Measurements from ENCODE around the gene EFTUD2. TPM values are rescaled to one million over a fixed set of nuclear protein-coding genes. Genes with fewer than 3 reads are reported as not detected.

The EFTUD2 gene
- total RNA-seq, 1 donor from 2014 or later: 102 TPM

DNA sequence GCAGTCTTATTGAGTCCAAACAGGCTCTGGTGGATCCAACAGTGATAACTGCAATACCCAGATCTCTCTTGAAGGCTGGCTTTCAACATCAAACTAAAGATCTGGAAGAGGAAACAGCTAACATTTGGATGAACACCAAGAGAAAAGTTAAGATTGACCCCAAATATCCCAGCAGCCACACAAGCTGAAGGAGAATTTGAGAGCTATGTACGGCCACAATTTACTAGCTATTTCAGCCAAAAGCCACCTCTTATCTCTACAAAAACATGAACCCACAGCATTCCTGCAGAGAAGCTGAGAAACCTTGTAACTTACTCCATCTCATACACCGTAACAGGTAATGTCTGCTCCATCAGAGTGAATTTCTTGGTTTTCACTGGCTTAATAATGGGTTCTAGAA, 14.3 kb downstream of the EFTUD2 start:
- Mint-ChIP-seq H3K4me1 (ENCODE audit: unreplicated experiment) (no peaks in the 10 kb centered on the region), H3K9me3 (ENCODE audit: unreplicated experiment) (no peaks in the 10 kb centered on the region), H3K27me3 (ENCODE audit: unreplicated experiment) (no peaks in the 10 kb centered on the region), H3K27ac (ENCODE audit: unreplicated experiment) (no peak overlapping the region), H3K36me3 (ENCODE audit: unreplicated experiment) (peaks cover 34% of the 10 kb centered on the region), H3K4me3 (ENCODE audit: unreplicated experiment) (no peak overlapping the region)
- no peak for DNase-seq (ENCODE audit: extremely low spot score, unreplicated experiment)
- TF ChIP-seq, protein P1, sequence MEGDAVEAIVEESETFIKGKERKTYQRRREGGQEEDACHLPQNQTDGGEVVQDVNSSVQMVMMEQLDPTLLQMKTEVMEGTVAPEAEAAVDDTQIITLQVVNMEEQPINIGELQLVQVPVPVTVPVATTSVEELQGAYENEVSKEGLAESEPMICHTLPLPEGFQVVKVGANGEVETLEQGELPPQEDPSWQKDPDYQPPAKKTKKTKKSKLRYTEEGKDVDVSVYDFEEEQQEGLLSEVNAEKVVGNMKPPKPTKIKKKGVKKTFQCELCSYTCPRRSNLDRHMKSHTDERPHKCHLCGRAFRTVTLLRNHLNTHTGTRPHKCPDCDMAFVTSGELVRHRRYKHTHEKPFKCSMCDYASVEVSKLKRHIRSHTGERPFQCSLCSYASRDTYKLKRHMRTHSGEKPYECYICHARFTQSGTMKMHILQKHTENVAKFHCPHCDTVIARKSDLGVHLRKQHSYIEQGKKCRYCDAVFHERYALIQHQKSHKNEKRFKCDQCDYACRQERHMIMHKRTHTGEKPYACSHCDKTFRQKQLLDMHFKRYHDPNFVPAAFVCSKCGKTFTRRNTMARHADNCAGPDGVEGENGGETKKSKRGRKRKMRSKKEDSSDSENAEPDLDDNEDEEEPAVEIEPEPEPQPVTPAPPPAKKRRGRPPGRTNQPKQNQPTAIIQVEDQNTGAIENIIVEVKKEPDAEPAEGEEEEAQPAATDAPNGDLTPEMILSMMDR (IDR thresholded peaks at IDR 0.05): no peak

DNA sequence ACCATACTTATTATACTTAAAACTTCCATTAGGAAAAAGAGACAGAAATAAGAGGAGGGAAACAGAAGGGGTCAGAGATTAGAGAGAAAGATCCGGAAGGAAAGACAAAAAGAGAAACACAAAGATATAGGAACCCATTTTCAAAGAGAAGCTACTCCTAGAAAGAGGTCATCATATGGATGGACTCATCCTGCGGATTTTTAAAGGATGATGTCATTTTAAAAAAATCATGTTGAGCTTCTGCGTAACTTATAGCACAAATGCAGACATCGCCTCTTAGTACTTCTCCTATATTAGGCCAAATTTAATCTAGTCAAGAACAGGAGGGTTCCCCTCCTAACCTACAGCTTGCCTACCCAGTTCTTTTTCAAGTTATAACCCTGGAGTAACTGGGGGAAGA, 18.1 kb downstream of the EFTUD2 start:
- DNase-seq (ENCODE audit: extremely low spot score, unreplicated experiment): no peak
- H3K4me1 Mint-ChIP-seq (ENCODE audit: unreplicated experiment): no peaks in the 10 kb centered on the region
- H3K9me3 Mint-ChIP-seq (ENCODE audit: unreplicated experiment): no peaks in the 10 kb centered on the region
- H3K4me3 Mint-ChIP-seq (ENCODE audit: unreplicated experiment): no peak overlapping the region
- H3K27ac Mint-ChIP-seq (ENCODE audit: unreplicated experiment): no peak overlapping the region
- TF ChIP-seq, protein P1 (IDR thresholded peaks at IDR 0.05): no peak
- H3K36me3 Mint-ChIP-seq (ENCODE audit: unreplicated experiment): peaks cover 43% of the 10 kb centered on the region
- no peaks in the 10 kb centered on the region for H3K27me3 Mint-ChIP-seq (ENCODE audit: unreplicated experiment)

DNA sequence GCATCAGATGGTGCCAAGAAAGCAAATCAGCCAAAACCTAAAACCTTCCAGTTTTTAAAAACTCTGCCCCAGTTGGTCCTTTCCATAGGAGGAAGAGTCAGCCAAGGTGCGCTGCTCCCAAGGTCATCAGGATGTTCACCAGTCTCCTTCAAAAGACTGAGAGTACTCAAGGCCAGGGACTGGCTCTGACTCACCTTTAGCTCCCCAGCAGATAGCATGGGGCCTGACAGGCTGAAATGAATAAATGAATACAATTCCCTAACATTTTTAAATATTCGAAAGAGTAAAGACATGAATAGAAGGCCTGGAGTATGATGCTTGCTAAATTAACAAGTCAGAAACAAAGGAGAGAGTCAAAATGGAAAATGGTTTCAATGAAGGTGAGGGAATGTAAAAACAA, 19.2 kb downstream of the EFTUD2 start:
- Mint-ChIP-seq H3K27ac (ENCODE audit: unreplicated experiment) (no peak overlapping the region), H3K4me1 (ENCODE audit: unreplicated experiment) (no peaks in the 10 kb centered on the region), H3K27me3 (ENCODE audit: unreplicated experiment) (no peaks in the 10 kb centered on the region), H3K36me3 (ENCODE audit: unreplicated experiment) (peaks cover 45% of the 10 kb centered on the region), H3K4me3 (ENCODE audit: unreplicated experiment) (no peak overlapping the region), H3K9me3 (ENCODE audit: unreplicated experiment) (no peaks in the 10 kb centered on the region)
- TF ChIP-seq, protein P1 (IDR thresholded peaks at IDR 0.05): no peak
- no peak for DNase-seq (ENCODE audit: extremely low spot score, unreplicated experiment)

DNA sequence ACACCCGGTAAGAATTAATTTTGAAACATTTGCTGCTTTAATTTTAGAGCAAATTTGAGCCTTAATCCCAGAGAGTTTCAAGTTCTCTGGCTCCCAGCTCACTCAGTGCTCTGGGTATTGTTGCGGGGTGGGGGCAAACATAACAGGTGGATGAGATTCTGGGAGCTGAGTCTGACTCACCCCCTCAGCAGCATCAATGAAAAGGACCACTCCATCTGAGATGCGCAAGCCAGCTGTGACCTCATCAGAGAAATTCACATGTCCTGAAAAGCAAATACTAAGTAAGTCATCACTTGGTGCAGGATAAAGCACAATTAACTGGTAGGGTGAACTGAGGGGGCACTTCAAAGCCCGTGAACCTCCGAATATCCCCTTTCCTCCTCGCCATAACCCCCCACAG, 19.9 kb downstream of the EFTUD2 start:
- no peaks in the 10 kb centered on the region for H3K27me3 Mint-ChIP-seq (ENCODE audit: unreplicated experiment)
- TF ChIP-seq, protein P1 (IDR thresholded peaks at IDR 0.05): no peak
- H3K36me3 Mint-ChIP-seq (ENCODE audit: unreplicated experiment): peaks cover 42% of the 10 kb centered on the region

DNA sequence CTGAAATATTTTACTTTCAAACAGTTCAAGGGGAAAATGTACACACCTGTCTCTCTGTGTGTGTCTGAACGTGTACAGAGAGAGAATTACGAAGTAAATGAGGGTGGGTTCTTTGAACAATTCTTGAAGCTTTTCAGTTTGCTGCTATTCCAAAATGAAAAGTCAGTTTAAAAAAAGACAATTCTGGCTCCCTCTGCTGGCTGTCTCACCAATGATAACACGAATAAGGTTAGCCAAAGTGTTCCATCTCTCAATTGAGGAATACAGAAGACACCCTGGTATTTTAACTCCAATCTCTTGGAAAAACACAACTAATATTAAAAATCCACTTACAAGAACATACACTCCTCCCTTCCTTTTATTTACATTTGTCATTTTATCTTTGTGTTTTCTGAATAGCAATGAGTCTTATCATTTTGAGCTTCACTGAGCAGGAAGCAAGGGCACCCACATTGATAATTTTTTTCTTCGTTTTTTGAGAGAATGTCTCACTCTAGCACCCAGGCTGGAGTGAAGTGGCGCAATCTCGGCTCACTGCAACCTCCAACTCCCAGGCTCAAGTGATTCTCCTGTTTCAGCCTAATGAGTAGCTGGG, 20.5 kb downstream of the EFTUD2 start:
- peaks cover 42% of the 10 kb centered on the region for H3K36me3 Mint-ChIP-seq (ENCODE audit: unreplicated experiment)
- H3K27ac Mint-ChIP-seq (ENCODE audit: unreplicated experiment): no peak overlapping the region
- DNase-seq (ENCODE audit: extremely low spot score, unreplicated experiment): no peak
- no peaks in the 10 kb centered on the region for H3K9me3 Mint-ChIP-seq (ENCODE audit: unreplicated experiment)
- TF ChIP-seq, protein P1 (IDR thresholded peaks at IDR 0.05): peak; percentile 72
- H3K4me1 Mint-ChIP-seq (ENCODE audit: unreplicated experiment): no peaks in the 10 kb centered on the region
- no peaks in the 10 kb centered on the region for H3K27me3 Mint-ChIP-seq (ENCODE audit: unreplicated experiment)
- no peak overlapping the region for H3K4me3 Mint-ChIP-seq (ENCODE audit: unreplicated experiment)

More for the DNA sequence above, 19.9 kb downstream of the EFTUD2 start:
- H3K9me3 Mint-ChIP-seq (ENCODE audit: unreplicated experiment): no peaks in the 10 kb centered on the region
- H3K4me1 Mint-ChIP-seq (ENCODE audit: unreplicated experiment): no peaks in the 10 kb centered on the region
- H3K27ac Mint-ChIP-seq (ENCODE audit: unreplicated experiment): no peak overlapping the region
- no peak overlapping the region for H3K4me3 Mint-ChIP-seq (ENCODE audit: unreplicated experiment)
- DNase-seq (ENCODE audit: extremely low spot score, unreplicated experiment): no peak

All from osteocyte (in vitro differentiated cells).